GM12801 (cell line): Measurements from ENCODE around the gene SLC35A3.

Experiments used
- CTCF ChIP-seq: IDR thresholded peaks from one replicate; pipeline ENCODE4 v1.5.1; 2011; ENCODE audit warnings: control low read depth; ENCODE audit not compliant: insufficient read length; ENCODE audit errors: extremely low read depth

SLC35A3 gene

GRCh38 chr1:99979091-99979490 lies 9.3 kb downstream of the SLC35A3 start:
- no peak for TF ChIP-seq CTCF

GRCh38 chr1:99980928-99981327 lies 11.1 kb downstream of the SLC35A3 start:
- no peak for TF ChIP-seq CTCF

DNA sequence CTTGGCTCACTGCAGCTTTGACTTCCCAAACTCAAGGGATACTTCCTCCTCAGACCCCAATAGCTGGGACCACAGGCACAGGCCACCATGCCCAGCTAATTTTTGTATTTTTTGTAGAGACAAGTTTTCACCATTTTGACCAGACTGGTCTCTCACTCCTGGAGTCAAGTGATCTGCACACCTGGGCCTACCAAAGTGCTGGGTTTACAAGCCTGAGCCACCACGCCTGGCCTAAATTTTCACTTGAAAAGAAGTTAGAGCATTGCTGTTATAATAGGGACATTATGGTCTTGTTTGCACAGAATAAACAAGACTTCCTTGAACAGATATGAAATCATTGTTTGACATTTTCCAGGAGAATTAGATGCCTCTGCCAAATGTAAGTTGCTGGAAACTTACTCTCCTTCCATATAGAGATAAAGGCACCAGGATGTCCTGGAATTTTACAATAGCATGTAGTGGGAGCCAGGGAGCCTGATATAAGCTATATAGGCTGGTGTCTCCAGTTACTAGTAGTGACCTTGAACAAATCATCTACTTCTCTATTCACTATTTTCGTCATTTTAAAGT lies 16.9 kb downstream of the SLC35A3 start:
- TF ChIP-seq CTCF: no peak

DNA sequence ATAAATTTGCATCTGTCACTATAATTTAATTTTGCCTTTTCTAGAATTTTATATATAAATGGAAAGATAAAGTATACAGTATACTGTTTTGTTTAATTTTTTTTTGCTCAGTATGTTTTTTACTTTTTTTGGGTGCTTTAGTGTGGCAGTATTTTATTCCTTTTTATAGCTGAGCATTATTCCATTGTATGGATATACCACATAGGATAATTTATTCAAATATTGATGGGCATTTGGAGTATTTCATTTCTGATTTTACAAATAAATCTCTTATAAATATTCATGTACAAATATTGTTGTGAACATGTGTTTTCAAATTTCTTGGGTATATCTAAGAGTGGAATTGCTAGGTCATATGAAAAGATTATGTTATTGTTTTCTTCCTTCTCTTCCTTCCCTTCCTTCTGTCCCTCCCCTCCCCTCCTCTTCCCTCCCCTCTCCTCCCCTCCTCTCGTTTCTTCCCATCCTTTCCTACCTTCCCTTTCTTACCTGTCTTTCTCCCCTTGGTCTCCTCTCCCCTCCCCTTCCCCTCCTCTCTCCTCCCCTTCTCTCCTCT lies 18.5 kb downstream of the SLC35A3 start:
- no peak for TF ChIP-seq CTCF

DNA sequence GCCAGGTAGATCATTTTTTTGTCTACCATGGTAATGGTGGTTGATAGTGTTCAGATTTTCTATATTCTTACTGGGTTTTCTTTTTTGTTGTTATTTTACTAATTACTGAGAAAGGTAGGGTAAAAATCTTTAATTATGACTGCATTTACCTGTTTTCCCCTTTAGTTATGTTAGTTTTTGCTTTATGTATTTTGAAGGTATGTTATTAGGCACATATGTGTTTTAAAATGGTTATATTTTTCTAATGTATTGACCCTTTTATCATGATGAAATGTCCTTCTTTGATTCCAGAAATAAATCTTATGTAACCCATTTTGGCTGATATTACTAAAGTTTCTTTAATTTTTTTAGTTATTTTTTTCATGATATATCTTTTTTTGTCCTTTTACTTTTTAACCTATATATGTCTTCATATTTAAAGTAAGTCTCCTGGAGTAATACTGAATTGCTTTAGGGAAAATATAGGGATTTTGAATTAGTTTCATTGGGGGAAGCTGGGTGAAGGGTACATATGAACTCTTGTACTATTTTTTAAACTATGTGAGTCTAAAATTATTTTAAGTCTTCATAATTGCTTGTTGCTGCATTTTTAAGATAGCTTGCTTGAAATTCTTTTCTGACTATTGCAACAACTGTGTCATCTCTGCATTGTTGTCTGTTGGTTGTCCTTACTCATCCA lies 22.4 kb downstream of the SLC35A3 start:
- TF ChIP-seq CTCF: no peak

GRCh38 chr1:99992760-99993467 lies 23.1 kb downstream of the SLC35A3 start:
- no peak for TF ChIP-seq CTCF

- no peak for TF ChIP-seq CTCF
Observed at GRCh38 chr1:99993468-99993845, 23.7 kb downstream of the SLC35A3 start.
